Bone marrow (tissue), 2 donors: ENCODE measurements around the gene DYNLRB2.

Experiments
- DNase-seq, 2 donors: peaks; one replicate each; lab custom pipeline; 2025; lab: John Stamatoyannopoulos, UW

Gene DYNLRB2

DNA sequence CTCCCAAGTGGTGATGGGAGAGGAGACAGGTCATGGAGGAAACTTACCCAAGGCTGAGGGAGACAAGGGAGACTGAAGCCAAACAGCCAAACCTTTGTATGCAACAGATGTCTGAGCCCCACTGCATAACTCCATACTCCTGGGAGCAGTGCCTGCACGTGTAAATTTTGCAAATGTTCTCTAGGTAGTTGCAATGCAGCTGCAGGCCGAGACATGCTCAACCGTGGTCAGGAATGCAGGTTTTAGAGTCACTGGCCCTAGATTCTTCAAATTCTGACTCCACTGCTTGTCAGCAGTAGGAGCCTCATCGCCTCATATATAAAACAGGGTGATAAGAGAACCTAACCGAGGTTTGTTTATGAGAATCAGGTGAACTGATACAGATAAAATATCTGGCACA, 11.5 kb downstream of the DYNLRB2 start:
- DNase-seq = no peak

GRCh38 chr16:80554033-80554432, 13.2 kb downstream of the DYNLRB2 start:
- peak in 1 of 2 donors; percentile 47 for DNase-seq

GRCh38 chr16:80556481-80556880, 15.7 kb downstream of the DYNLRB2 start:
- no peak for DNase-seq

DNA sequence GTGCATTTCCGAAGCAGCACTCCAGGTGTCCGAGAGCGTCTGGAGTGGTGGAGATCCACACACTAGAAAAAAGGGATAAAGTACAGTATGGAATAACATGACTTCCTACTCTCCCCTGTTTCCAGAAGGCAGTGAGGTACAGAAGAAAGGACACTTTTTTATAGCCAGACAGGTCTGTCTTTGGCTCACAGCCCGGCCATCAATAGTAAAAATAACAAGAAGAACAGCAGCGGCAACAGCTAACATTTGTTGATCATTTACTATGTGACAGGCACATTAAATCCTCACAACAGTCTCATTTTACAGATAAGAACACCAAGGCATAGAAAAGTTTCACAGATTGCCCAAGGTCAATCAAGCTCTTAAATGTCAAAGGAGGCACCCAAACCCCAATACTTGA, 16.2 kb downstream of the DYNLRB2 start:
- DNase-seq = no peak

DNA sequence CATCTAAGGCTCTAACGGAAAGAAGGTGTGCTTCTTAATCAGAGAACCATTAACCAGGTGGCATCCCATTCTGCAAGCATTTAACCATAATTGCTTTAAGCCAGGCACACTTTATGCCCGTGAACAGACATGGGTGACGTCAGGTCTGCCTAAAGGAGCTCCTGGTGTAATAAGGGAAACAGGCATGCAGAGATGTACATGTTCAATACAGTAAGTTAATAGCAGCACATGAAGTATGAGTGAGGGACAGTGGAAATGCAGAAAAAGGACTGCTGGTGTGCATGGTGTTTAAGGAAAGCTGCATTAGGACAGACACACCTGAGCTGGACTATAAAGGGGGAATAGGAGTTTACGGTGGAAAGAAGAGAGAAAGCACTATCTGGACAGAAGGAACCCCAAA, 18.6 kb downstream of the DYNLRB2 start:
- DNase-seq = no peak

DNA sequence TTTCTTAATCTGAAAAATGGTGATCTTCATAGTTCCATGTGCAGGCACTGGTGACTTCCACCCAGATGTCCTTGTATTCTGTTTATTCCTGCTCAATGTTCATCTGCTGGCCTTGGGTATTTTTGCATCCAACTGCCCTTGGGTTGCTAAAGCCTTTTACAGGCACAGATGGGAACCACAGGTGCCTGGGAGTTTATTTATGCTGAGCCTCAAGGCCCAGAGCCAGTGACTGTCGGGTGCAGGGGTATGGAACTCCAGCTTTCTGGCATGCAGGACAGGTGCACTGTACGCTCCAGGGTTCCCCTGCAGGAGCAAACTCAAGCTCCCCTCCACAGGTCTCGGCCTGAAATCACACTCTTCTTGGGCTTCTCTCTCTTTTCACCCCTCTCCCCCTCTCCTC, 22.3 kb downstream of the DYNLRB2 start:
- DNase-seq = no peak

GRCh38 chr16:80564394-80564793, 23.6 kb downstream of the DYNLRB2 start:
- peak in 1 of 2 donors; percentile 6 for DNase-seq

GRCh38 chr16:80569440-80570105, 28.8 kb downstream of the DYNLRB2 start:
- peak in 1 of 2 donors; percentile 5 for DNase-seq

DNA sequence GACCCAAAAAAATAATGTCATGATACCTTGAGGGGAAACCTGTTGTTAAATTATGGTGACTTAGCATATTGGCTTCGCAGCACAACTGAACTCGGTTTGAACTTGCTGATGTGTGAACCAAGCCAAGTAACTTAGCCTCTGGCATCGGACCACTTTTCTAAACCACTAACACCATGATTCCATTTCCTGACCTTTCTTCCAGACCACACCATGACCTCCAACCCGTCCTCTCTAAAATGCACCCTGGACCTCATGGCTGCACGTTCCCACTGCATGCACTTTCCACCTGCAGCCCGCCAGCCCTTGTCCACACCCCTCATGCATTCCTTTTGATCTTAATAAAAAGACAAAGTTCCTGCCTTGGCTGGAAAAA, 29.3 kb downstream of the DYNLRB2 start:
- DNase-seq = no peak

GRCh38 chr16:80573700-80574120, 32.9 kb downstream of the DYNLRB2 start:
- DNase-seq = no peak

DNA sequence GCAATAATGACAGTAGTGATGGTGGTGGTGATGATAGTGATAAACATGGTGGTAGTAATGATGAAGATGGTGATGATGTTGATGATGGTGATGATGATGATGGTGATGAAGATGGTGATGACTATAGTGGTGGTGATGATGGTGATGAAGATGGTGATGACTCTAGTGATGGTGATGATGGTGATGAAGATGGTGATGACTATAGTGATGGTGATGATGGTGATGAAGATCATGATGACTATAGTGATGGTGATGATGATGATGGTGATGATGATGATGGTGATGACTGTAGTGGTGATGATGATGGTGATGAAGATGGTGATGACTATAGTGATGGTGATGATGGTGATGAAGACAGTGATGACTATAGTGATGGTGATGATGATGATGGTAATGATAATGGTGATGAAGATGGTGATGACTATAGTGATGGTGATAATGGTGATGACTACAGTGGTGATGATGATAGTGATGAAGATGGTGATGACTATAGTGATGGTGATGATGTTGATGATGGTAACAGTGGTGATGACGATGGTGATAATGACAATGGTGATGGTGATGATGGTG, 35.6 kb downstream of the DYNLRB2 start:
- DNase-seq = no peak

DNA sequence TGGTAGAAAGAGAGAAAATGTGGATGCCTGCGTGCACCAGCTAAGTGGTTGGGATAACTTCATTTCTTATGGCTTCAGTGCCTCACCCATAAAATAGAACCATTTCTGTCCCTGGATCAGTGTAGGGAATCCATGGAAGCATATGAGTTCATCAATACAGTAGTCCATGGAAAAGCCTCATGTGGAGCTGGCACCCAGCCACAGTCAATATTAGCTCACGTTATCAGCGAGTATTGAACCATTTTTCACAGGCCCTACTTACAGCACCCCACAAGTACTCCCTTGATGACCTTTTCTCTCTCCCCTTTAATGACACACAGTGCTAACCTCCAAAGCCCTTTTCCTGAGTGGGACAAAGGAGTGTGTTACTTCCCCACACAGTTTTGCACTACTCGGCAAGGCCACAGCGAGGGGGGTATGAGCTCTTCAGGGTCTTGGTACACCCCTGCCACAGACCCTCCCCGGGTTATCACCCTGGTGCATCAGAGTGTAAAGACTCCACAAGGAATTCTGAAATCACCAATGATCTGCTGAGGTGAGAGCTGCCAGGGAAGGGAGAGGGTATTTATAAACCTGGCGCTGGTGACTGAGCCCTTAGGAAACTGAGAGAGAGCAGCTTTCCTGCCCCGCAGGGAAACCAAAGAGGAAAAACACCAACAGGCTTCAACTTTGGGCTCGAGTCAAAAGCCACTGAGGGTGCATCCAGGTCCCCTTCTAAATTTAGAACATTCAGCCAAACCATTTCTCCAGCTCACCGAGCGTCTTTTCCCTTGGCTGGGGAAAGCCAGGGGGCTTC, 36.9 kb downstream of the DYNLRB2 start:
- DNase-seq = no peak

GRCh38 chr16:80580109-80580832, 39.5 kb downstream of the DYNLRB2 start:
- peak in 1 of 2 donors; percentile 30 for DNase-seq

- DNase-seq = no peak
These were observed 42.7 kb downstream of the DYNLRB2 start for GRCh38 chr16:80583466-80583865.

DNA sequence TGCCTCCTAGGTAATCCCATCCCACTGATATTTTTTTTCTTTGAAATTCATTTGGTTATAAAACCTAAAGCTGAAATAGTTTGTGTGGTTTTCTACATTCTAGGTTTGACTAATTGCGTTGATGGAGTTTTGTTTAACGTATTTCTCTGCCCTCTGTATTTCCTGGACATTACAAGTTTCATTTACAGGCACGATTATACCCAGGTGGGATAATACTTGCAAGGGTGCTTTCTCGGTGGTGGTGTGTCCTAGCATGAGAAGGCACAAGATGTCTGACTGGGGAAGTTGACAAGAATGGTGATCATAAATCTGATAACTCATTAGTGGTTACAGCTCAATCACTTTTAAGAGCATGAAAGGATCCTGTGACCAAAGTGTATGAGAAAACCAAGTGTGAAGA, 45.0 kb downstream of the DYNLRB2 start:
- no peak for DNase-seq

DNA sequence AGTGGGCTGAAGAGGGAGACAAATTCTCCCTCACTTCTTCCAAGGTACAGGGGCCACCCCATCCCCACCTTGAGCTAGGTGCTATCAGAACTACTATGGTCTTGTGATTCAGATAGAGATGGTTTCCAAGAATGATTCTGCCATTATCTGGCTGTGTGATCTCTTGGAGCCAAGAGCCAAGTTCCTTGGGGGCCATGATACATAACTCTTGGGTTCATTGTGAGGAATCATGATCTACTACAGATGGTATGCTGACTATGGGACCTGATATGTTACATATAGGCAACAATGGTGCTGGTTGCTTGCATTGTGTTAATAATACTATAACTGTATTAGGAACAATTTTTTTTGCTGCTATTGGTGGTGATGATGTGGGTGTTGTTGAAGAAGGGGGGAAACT, 45.7 kb downstream of the DYNLRB2 start:
- DNase-seq = no peak

- DNase-seq = peak in 1 of 2 donors; percentile 58
These were observed 46.3 kb downstream of the DYNLRB2 start for GRCh38 chr16:80587071-80587470.

GRCh38 chr16:80591071-80591915, 50.5 kb downstream of the DYNLRB2 start:
- peak in 1 of 2 donors; percentile 91 for DNase-seq

- no peak for DNase-seq
These were observed 51.5 kb downstream of the DYNLRB2 start for GRCh38 chr16:80592273-80592672.

GRCh38 chr16:80594756-80595155, 54.0 kb downstream of the DYNLRB2 start:
- no peak for DNase-seq

DNA sequence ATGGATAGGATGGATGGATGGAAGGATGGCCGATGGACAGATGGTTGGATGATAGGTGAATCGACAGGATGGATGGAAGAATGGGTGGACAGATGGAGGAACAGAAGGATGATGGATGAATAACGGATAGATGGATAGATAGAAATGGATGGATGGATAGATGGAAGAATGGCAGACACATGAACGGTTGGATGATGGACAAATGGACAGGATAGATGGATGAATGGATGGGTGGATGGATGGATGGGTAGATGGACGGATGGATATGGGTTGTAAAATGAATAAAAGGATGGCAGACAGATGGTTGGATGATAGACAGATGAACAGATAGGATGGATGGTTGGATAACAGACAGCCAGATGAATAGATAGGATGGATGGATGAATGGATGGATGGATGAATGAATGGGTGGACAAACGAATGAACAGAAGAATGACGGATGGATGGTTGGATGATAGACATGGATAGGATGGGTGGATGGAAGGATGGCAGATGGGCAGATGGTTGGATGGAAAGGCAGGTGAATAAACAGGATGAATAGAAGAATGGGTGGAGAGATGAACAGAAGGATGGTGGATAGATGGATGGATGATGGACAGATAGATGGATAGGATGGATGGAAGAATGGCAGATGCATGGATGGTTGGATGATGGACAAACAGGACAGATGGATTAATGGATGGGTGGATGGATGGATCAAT, 55.9 kb downstream of the DYNLRB2 start:
- DNase-seq = no peak
